CD4-positive, alpha-beta T cell (primary cell): ENCODE data around the gene SNAPC4. TPM values are rescaled to one million over a fixed set of nuclear protein-coding genes. Genes with fewer than 3 reads are reported as not detected.

Experiments
- ATAC-seq: fragments of 200-7000 bp; cut with Tn5 transposase; one replicate; pipeline ENCODE4 v1.10.0; 2022; ENCODE audit warnings: mild to moderate bottlenecking; ENCODE audit not compliant: poor library complexity
- CTCF ChIA-PET: fragments of 350-600 bp; sonication (Branson Sonifier 250); formaldehyde crosslinking; loops from one replicate; lab custom pipeline; 2021; ENCODE audit warnings: antibody characterized with exemption, inconsistent platforms; lab: Charles Lee
- POLR2A ChIA-PET: fragments of 350-600 bp; sonication (Branson Sonifier 250); formaldehyde crosslinking; loops from one replicate; lab custom pipeline; 2021; ENCODE audit warnings: antibody characterized with exemption, inconsistent platforms; lab: Charles Lee
- DNase-seq, 14 experiments: peaks; one replicate each; pipeline ENCODE4 v3.0.0-alpha.2; 2013 to 2020; ENCODE audit warnings: mixed read lengths in 2 of 14
- H3K27ac ChIP-seq, 2 donors: one replicate each; pipeline versions ENCODE4 v1.5.1 to v1.7.0; 2013; ENCODE audit warnings: low read length in 2 of 2, low read depth in 1 of 2, mild to moderate bottlenecking in 1 of 2
- H3K27me3 ChIP-seq, 2 experiments: 1 replicate in 1 of 2; 2 replicates in 1 of 2; pipeline versions ENCODE4 v1.6.1 to v1.7.0; 2013; ENCODE audit warnings: low read length in 2 of 2, control low read depth in 1 of 2, mild to moderate bottlenecking in 1 of 2, moderate library complexity in 1 of 2; ENCODE audit not compliant: insufficient read depth in 2 of 2, control insufficient read depth in 1 of 2
- H3K36me3 ChIP-seq: one replicate; pipeline ENCODE4 v1.6.1; 2013; ENCODE audit warnings: low read length, control low read depth; ENCODE audit not compliant: insufficient read depth
- H3K4me1 ChIP-seq: one replicate; pipeline ENCODE4 v1.6.1; 2013; ENCODE audit warnings: low read length, control low read depth; ENCODE audit not compliant: insufficient read depth
- H3K4me3 ChIP-seq: one replicate; pipeline ENCODE4 v1.5.1; 2013; ENCODE audit warnings: mild to moderate bottlenecking, low read length, moderate library complexity
- H3K9me3 ChIP-seq, 2 experiments: 1 replicate in 1 of 2; 2 replicates in 1 of 2; pipeline versions ENCODE4 v1.6.1 to v1.7.0; 2013; ENCODE audit warnings: low read length in 2 of 2, mild to moderate bottlenecking in 2 of 2, control low read depth in 1 of 2, moderate library complexity in 1 of 2; ENCODE audit not compliant: control insufficient read depth in 1 of 2, insufficient read depth in 1 of 2
- H3K27ac Mint-ChIP-seq: one replicate; pipeline ENCODE4 v1.8.0; 2020; ENCODE audit warnings: mixed read lengths
- H3K27me3 Mint-ChIP-seq: one replicate; pipeline ENCODE4 v1.8.0; 2021; ENCODE audit warnings: mixed read lengths
- H3K36me3 Mint-ChIP-seq: one replicate; pipeline ENCODE4 v1.8.0; 2021; ENCODE audit warnings: low read depth, mixed read lengths
- H3K4me1 Mint-ChIP-seq: one replicate; pipeline ENCODE4 v1.8.0; 2021; ENCODE audit warnings: low read depth, mixed read lengths
- H3K4me3 Mint-ChIP-seq: one replicate; pipeline ENCODE4 v1.8.0; 2020; ENCODE audit warnings: mild to moderate bottlenecking, mixed read lengths
- H3K9me3 Mint-ChIP-seq: one replicate; pipeline ENCODE4 v1.8.0; 2020; ENCODE audit warnings: mixed read lengths
- intact Hi-C, 2 experiments: fragments of 100-400 bp; cut with DNase I in 1 of 2; cut with micrococcal nuclease in 1 of 2; formaldehyde crosslinking; loops; one replicate each; pipeline versions ENCODE4 v1.15.1 to v1.9.0; 2023 to 2025; cut with DNase I, micrococcal nuclease
- total RNA-seq, 174 experiments: library from RNA in 2 of 174; stranded (reverse) in 2 of 174; gene quantifications; one replicate each; pipeline ENCODE4 v1.2.3 and lab custom pipeline; 2021 to 2026
- TF ChIP-seq, protein P1 (sequence below): fragments of 200-600 bp; IDR thresholded peaks from one replicate; pipeline ENCODE4 v1.8.0; 2022; ENCODE audit warnings: antibody characterized with exemption, mild to moderate bottlenecking

Gene SNAPC4
- total RNA-seq, 2 experiments from 2014 or later: 7.7 to 8.0 TPM

DNA sequence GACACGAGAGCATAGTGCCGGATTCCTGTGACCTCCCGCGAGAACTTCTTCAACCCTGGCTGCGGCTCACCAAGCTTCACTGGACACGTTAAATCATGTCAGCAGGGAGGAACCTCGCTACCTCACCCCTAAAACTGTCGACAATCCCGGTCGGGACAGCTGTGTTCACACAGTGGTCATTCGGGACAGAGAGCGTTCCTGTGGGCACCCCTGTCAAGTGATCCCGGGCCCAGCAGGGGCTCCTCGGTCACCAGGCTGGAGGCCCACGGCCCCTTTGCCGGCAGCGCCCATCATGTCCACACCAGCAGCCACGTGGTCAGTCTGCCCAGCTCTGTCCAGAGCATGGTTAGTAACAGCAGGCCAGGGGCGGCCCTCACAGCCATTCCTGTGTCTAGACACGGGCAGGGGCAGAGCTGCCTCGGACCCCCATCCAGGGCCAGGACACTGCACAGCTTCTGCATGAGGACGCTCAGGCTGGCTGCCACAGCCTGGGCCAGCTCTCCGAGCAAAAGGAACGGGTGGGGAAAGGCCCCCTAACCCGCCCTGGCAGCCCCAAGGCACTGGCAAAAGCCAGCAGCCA lies 36.2 kb upstream of the SNAPC4 start:
- TF ChIP-seq, protein P1, sequence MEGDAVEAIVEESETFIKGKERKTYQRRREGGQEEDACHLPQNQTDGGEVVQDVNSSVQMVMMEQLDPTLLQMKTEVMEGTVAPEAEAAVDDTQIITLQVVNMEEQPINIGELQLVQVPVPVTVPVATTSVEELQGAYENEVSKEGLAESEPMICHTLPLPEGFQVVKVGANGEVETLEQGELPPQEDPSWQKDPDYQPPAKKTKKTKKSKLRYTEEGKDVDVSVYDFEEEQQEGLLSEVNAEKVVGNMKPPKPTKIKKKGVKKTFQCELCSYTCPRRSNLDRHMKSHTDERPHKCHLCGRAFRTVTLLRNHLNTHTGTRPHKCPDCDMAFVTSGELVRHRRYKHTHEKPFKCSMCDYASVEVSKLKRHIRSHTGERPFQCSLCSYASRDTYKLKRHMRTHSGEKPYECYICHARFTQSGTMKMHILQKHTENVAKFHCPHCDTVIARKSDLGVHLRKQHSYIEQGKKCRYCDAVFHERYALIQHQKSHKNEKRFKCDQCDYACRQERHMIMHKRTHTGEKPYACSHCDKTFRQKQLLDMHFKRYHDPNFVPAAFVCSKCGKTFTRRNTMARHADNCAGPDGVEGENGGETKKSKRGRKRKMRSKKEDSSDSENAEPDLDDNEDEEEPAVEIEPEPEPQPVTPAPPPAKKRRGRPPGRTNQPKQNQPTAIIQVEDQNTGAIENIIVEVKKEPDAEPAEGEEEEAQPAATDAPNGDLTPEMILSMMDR: no peak
- DNase-seq (peak in 1 of 14 experiments; percentile 23), ATAC-seq (no peak)
- H3K4me3 Mint-ChIP-seq: peak overlapping the region; percentile 97
- peaks cover 14% of the 10 kb centered on the region for H3K36me3 ChIP-seq
- H3K36me3 Mint-ChIP-seq: peaks cover 17% of the 10 kb centered on the region
- no peaks in the 10 kb centered on the region for H3K9me3 ChIP-seq
- no peak overlapping the region for H3K27ac Mint-ChIP-seq
- intact Hi-C loops: no loop called here
- peaks cover 35% of the 10 kb centered on the region for H3K4me1 ChIP-seq
- H3K27ac ChIP-seq: no peak overlapping the region
- no peak overlapping the region for H3K4me3 ChIP-seq
- H3K27me3 ChIP-seq: no peaks in the 10 kb centered on the region
- H3K9me3 Mint-ChIP-seq: no peaks in the 10 kb centered on the region
- H3K4me1 Mint-ChIP-seq: peaks cover 21% of the 10 kb centered on the region
- CTCF ChIA-PET: no interaction called here
- no peaks in the 10 kb centered on the region for H3K27me3 Mint-ChIP-seq
- POLR2A ChIA-PET: no interaction called here

GRCh38 chr9:136434580-136435169 lies 34.7 kb upstream of the SNAPC4 start:
- H3K27me3 Mint-ChIP-seq: no peaks in the 10 kb centered on the region
- DNase-seq (no peak), ATAC-seq (no peak)
- no peaks in the 10 kb centered on the region for H3K27me3 ChIP-seq
- peaks cover 16% of the 10 kb centered on the region for H3K36me3 Mint-ChIP-seq
- peaks cover 21% of the 10 kb centered on the region for H3K4me1 Mint-ChIP-seq
- no peaks in the 10 kb centered on the region for H3K9me3 ChIP-seq
- no peaks in the 10 kb centered on the region for H3K9me3 Mint-ChIP-seq
- CTCF ChIA-PET: no interaction called here
- TF ChIP-seq, protein P1: no peak
- no peak overlapping the region for H3K4me3 Mint-ChIP-seq
- POLR2A ChIA-PET: no interaction called here
- H3K27ac ChIP-seq: no peak overlapping the region
- intact Hi-C loops: no loop called here
- H3K4me3 ChIP-seq: no peak overlapping the region
- peaks cover 30% of the 10 kb centered on the region for H3K4me1 ChIP-seq
- peaks cover 19% of the 10 kb centered on the region for H3K36me3 ChIP-seq
- no peak overlapping the region for H3K27ac Mint-ChIP-seq

GRCh38 chr9:136433849-136434579 lies 34.0 kb upstream of the SNAPC4 start:
- intact Hi-C loops: no loop called here
- Histone ChIP-seq H3K27me3 (no peaks in the 10 kb centered on the region), H3K9me3 (no peaks in the 10 kb centered on the region), H3K27ac (no peak overlapping the region), H3K36me3 (peaks cover 23% of the 10 kb centered on the region), H3K4me1 (peaks cover 30% of the 10 kb centered on the region), H3K4me3 (no peak overlapping the region)
- H3K4me1 Mint-ChIP-seq: peaks cover 21% of the 10 kb centered on the region
- TF ChIP-seq, protein P1: no peak
- H3K4me3 Mint-ChIP-seq: no peak overlapping the region
- ATAC-seq (no peak), DNase-seq (peak in 1 of 14 experiments; percentile 27)
- ChIA-PET CTCF (no interaction called here), POLR2A (no interaction called here)
- peaks cover 21% of the 10 kb centered on the region for H3K36me3 Mint-ChIP-seq
- H3K9me3 Mint-ChIP-seq: no peaks in the 10 kb centered on the region
- H3K27ac Mint-ChIP-seq: no peak overlapping the region
- no peaks in the 10 kb centered on the region for H3K27me3 Mint-ChIP-seq
